Measurements from ENCODE around the gene SS18L1. TPM values are rescaled to one million over a fixed set of nuclear protein-coding genes. Genes with fewer than 3 reads are reported as not detected.

Gene SS18L1
- total and polyA plus RNA-seq, 11 donors = 6.5 to 12.4 (median 7.9) TPM

DNA sequence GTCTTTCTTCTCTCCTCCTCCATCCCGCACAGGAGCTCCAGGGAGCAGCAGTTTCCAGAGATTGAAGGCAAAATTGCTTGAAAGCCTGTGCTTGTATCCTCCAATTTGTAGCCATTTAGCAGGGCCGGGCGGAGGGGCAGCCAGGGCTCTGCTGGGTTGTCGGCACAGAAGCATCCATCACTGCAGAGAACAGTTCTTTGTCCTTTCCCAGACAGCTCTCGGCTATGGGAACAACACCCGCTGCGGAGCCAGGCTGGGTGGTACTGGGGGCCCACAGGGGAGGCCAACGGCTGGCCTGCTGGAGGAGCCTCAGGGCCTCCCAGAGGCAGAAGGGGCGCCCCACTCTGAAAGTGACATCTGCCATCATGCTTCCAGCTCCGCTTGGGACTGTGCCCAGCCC is 68.7 kb downstream of the SS18L1 start:
- Histone ChIP-seq H3K36me3 (no peaks in the 10 kb centered on the region), H3K27me3 (peaks cover under 1 to 63% (median 23%) of the 10 kb centered on the region in 9 donors), H3K4me1 (peaks cover 0 to 8% (median 0%) of the 10 kb centered on the region in 12 donors), H3K27ac (no peak overlapping the region), H3K9me3 (no peaks in the 10 kb centered on the region), H3K4me3 (no peak overlapping the region)
- DNase-seq (peak in 1 of 5 donors; percentile 24), ATAC-seq (no peak)
- TF ChIP-seq, protein P1, sequence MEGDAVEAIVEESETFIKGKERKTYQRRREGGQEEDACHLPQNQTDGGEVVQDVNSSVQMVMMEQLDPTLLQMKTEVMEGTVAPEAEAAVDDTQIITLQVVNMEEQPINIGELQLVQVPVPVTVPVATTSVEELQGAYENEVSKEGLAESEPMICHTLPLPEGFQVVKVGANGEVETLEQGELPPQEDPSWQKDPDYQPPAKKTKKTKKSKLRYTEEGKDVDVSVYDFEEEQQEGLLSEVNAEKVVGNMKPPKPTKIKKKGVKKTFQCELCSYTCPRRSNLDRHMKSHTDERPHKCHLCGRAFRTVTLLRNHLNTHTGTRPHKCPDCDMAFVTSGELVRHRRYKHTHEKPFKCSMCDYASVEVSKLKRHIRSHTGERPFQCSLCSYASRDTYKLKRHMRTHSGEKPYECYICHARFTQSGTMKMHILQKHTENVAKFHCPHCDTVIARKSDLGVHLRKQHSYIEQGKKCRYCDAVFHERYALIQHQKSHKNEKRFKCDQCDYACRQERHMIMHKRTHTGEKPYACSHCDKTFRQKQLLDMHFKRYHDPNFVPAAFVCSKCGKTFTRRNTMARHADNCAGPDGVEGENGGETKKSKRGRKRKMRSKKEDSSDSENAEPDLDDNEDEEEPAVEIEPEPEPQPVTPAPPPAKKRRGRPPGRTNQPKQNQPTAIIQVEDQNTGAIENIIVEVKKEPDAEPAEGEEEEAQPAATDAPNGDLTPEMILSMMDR (IDR thresholded peaks at IDR 0.05) = no peak
- no peak for TF ChIP-seq POLR2A (IDR thresholded peaks at IDR 0.05)
- intact Hi-C loops (cut with DNase I) = no loop called here
- 49 to 69% (median 51%) methylated on average over 5 to 10 of the region's 10 CpGs for WGBS, 4 donors

DNA sequence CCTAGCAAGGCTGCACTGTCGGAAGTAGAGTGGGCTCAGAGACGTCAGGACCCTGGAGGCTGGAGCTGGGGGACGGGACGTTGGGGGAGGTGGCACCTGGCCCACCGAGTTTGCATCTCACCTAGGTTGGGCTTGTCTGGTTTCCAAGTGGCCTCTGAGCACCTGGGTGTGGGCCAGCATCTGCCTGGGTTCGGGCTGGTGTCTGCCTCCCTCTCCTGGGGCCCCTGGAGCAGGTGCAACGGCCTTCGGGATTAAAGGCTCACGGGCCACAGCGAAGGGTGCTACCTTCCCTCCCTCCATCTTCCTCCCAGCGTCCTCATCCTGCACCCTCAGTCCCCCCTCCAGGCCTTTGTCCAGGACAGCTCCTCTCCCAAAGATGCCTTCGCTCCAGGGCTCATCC is 70.5 kb downstream of the SS18L1 start:
- Histone ChIP-seq H3K27ac (no peak overlapping the region), H3K36me3 (no peaks in the 10 kb centered on the region), H3K4me3 (no peak overlapping the region), H3K27me3 (peaks cover 8 to 81% (median 40%) of the 10 kb centered on the region in 9 donors), H3K9me3 (no peaks in the 10 kb centered on the region), H3K4me1 (peaks cover 0 to 10% (median 0%) of the 10 kb centered on the region in 12 donors)
- DNase-seq = no peak
- TF ChIP-seq, protein P1 (IDR thresholded peaks at IDR 0.05) = no peak
- TF ChIP-seq POLR2A (IDR thresholded peaks at IDR 0.05) = no peak
- WGBS, 4 donors = 53 to 62% (median 57%) methylated on average over 8 to 12 of the region's 12 CpGs
- intact Hi-C loops (cut with DNase I) = no loop called here
- no peak for ATAC-seq

DNA sequence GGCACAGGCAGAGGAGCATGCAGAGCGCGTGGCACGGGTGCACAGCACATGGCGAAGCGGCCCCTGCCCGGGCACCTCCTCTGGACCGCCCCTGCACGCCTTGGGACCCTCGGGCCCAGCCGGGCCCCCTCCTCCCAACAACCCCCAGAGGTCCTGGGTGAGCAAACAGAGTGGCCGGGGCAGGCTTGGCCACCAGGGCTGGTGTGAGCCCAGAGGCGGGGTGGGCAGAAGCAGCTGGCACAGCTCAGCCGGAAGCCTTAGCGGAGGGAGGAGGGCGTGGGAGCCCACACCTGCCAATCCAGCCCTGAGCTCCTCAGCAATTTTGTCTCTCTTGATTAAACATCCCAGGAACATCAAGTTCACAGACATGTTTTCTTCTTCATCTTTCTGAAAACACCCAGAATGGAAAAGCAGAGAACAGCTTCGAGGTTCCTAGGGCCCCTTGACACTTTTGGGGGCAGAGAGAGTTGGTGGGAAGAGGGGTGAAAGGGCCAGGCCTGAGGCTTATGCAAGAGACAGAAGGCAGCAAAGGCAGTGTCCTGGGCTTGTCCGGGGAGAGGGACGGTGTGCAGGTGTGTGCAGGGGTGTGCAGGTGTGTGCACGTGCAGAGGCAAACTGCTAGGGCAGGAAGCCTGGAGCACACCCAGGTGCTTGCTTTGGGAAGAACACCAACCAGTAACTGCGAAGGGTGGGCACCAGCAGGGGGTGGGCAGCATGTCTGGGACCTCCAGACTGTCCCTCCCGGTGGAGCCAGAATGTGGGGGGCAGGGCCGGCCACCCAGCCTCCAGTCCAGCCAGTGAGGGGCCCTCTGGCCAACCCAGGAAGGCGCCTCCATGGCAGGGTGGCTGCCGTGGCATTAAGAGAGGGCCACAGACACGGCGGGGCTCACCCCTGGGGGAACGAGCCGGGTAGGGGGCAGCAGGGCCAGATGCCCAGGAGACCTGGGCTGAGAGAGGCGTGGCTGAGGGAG is 71.7 kb downstream of the SS18L1 start:
- TF ChIP-seq, protein P1 (IDR thresholded peaks at IDR 0.05) = no peak
- no peak for TF ChIP-seq POLR2A (IDR thresholded peaks at IDR 0.05)
- intact Hi-C loops (cut with DNase I) = no loop called here
- Histone ChIP-seq H3K9me3 (no peaks in the 10 kb centered on the region), H3K27me3 (peaks cover 14 to 76% (median 45%) of the 10 kb centered on the region in 9 donors), H3K4me3 (no peak overlapping the region), H3K36me3 (no peaks in the 10 kb centered on the region), H3K4me1 (peaks cover 0 to 16% (median 4%) of the 10 kb centered on the region in 12 donors), H3K27ac (no peak overlapping the region)
- 80 to 84% (median 81%) methylated on average over 19 to 29 of the region's 29 CpGs for WGBS, 4 donors
- no peak for ATAC-seq
- no peak for DNase-seq

DNA sequence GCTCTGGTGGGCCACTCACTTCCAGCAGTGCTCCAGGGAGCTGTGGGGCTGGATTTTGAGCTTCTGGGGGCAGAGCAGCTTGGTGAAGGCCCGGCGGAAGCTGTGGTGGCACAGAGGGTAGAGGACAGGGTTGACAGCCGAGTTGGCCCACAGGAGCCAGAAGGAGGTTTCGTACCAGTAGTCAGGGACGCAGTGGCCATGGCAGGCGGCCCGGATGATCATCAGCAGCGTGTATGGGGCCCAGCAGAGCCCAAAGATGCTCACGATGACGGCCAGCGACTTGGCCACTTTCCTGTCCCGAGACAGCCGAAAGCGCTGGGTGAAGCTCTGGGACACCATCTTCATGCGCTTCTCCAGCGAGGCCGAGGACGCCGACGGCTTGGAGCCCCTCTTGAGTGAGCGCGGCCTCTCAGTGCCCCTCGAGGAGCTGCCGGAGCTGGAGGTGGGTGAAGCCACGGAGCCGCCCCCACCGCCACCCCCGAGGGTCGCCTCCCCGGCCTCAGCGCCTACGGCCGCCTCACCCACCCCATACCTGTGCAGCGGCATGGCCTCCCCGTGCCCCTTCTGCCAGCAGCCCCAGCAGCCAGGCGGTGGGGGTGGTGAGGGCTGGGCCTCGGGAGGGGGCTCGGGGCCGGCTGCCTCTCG is 72.5 kb downstream of the SS18L1 start:
- Histone ChIP-seq H3K27me3 (peaks cover 22 to 76% (median 49%) of the 10 kb centered on the region in 9 donors), H3K36me3 (no peaks in the 10 kb centered on the region), H3K9me3 (no peaks in the 10 kb centered on the region), H3K4me3 (no peak overlapping the region), H3K27ac (no peak overlapping the region), H3K4me1 (peaks cover 0 to 24% (median 10%) of the 10 kb centered on the region in 12 donors)
- peak in 1 of 5 donors; percentile 21 for DNase-seq
- no peak for ATAC-seq
- intact Hi-C loops (cut with DNase I) = no loop called here
- WGBS, 4 donors = 64 to 78% (median 78%) methylated on average over 13 to 40 of the region's 40 CpGs
- no peak for TF ChIP-seq POLR2A (IDR thresholded peaks at IDR 0.05)
- TF ChIP-seq, protein P1 (IDR thresholded peaks at IDR 0.05) = no peak
